Lower leg skin (tissue), 3 donors: ENCODE measurements around the gene MPHOSPH8.
"Not testable (repeated sequence)": the region's sequence is repeated elsewhere in the genome, so short reads cannot be mapped to it uniquely, and the experiment has no call there.

ENCODE experiments used
- POLR2A ChIP-seq, 2 donors: fragments of 450-650 bp; IDR thresholded peaks; one replicate each; pipeline ENCODE4 v1.6.1; 2016 to 2017; ENCODE audit warnings: antibody characterized with exemption in 2 of 2, mild to moderate bottlenecking in 1 of 2, moderate library complexity in 1 of 2
- TF ChIP-seq, protein P1 (sequence below), 3 donors: fragments of 450-650 bp; IDR thresholded peaks; one replicate each; pipeline ENCODE4 v1.5.1; 2016; ENCODE audit warnings: antibody characterized with exemption in 3 of 3, mild to moderate bottlenecking in 3 of 3, moderate library complexity in 2 of 3

DNA sequence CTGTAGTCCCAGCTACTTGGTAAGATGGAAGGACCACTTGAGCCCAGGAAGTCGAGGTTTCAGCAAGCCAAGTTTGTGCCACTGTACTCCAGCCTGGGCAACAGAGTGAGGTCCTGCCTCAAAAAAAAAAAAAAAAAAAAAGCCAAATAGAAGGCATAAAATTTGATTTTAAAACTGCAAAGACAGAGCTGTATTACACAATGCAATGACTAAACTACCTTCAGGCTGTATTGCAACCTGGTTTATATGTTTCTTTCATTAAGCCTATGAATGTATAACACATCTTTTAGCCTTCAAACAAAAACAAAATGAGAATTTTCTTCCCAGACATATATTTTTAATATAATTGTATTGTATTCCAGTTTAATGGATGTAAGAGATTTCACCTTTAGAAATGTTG lies 75.6 kb downstream of the MPHOSPH8 start:
- TF ChIP-seq, protein P1, sequence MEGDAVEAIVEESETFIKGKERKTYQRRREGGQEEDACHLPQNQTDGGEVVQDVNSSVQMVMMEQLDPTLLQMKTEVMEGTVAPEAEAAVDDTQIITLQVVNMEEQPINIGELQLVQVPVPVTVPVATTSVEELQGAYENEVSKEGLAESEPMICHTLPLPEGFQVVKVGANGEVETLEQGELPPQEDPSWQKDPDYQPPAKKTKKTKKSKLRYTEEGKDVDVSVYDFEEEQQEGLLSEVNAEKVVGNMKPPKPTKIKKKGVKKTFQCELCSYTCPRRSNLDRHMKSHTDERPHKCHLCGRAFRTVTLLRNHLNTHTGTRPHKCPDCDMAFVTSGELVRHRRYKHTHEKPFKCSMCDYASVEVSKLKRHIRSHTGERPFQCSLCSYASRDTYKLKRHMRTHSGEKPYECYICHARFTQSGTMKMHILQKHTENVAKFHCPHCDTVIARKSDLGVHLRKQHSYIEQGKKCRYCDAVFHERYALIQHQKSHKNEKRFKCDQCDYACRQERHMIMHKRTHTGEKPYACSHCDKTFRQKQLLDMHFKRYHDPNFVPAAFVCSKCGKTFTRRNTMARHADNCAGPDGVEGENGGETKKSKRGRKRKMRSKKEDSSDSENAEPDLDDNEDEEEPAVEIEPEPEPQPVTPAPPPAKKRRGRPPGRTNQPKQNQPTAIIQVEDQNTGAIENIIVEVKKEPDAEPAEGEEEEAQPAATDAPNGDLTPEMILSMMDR (IDR thresholded peaks at IDR 0.05), result not testable (repeated sequence)
- not testable (repeated sequence) for TF ChIP-seq POLR2A (IDR thresholded peaks at IDR 0.05)
